HepG2 (cell line): ENCODE results near the gene SCGB1C1. TPM values are rescaled to one million over a fixed set of nuclear protein-coding genes. Genes with fewer than 3 reads are reported as not detected.

Experiments used
- ATM ChIP-seq: fragments of 450-650 bp; IDR thresholded peaks from 2 replicates; pipeline ENCODE4 v1.7.1; 2017; ENCODE audit warnings: mild to moderate bottlenecking, borderline replicate concordance
- CHCHD3 ChIP-seq: sonication (generic); formaldehyde crosslinking; IDR thresholded peaks from 2 replicates; pipeline ENCODE4 v1.8.0; 2022; ENCODE audit warnings: mild to moderate bottlenecking, missing genetic modification reagents, moderate library complexity
- CSRNP1 ChIP-seq: sonication (generic); formaldehyde crosslinking; IDR thresholded peaks from 2 replicates; pipeline ENCODE4 v1.8.1; 2023; ENCODE audit warnings: mild to moderate bottlenecking, missing genetic modification reagents
- DNMT3B ChIP-seq: conservative IDR thresholded peaks from 2 replicates; pipeline ENCODE4 v1.6.1; 2016; ENCODE audit warnings: missing biosample characterization, control low read depth
- E2F2 ChIP-seq: sonication (generic); formaldehyde crosslinking; IDR thresholded peaks from 2 replicates; pipeline ENCODE4 v1.4.0; 2020; ENCODE audit warnings: missing genetic modification reagents, borderline replicate concordance
- HIC2 ChIP-seq: sonication (generic); formaldehyde crosslinking; IDR thresholded peaks from 2 replicates; pipeline ENCODE4 v1.9.0; 2022; ENCODE audit warnings: low read depth, missing genetic modification reagents
- HIVEP1 ChIP-seq: sonication (generic); formaldehyde crosslinking; IDR thresholded peaks from 2 replicates; pipeline ENCODE4 v1.4.0; 2020; ENCODE audit warnings: mild to moderate bottlenecking, missing genetic modification reagents
- MAX ChIP-seq: IDR thresholded peaks from 2 replicates; pipeline ENCODE4 v1.6.1; 2012; ENCODE audit warnings: inconsistent platforms
- MEF2D ChIP-seq: sonication (generic); formaldehyde crosslinking; IDR thresholded peaks from 2 replicates; pipeline ENCODE4 v1.5.1; 2020; ENCODE audit warnings: mild to moderate bottlenecking, missing genetic modification reagents
- NFIC ChIP-seq: IDR thresholded peaks from 2 replicates; pipeline ENCODE4 v1.6.1; 2012; ENCODE audit warnings: mild to moderate bottlenecking, low read length, inconsistent platforms
- NKX3-1 ChIP-seq: sonication (generic); formaldehyde crosslinking; IDR thresholded peaks from 2 replicates; pipeline ENCODE4 v1.5.0; 2020; ENCODE audit warnings: missing genetic modification reagents
- PAXIP1 ChIP-seq: sonication (generic); formaldehyde crosslinking; conservative IDR thresholded peaks from 2 replicates; pipeline ENCODE4 v1.4.0; 2020; ENCODE audit warnings: mild to moderate bottlenecking, missing genetic modification reagents, moderate library complexity
- SRSF4 ChIP-seq: fragments of 200-400 bp; formaldehyde crosslinking; IDR thresholded peaks from one replicate; pipeline ENCODE4 v1.6.1; 2018; ENCODE audit warnings: mild to moderate bottlenecking, low read depth, low read length, moderate library complexity; ENCODE audit not compliant: poor library complexity, severe bottlenecking
- THRA ChIP-seq: sonication (generic); formaldehyde crosslinking; IDR thresholded peaks from 2 replicates; pipeline ENCODE4 v1.4.0; 2020; ENCODE audit warnings: missing genetic modification reagents, borderline replicate concordance
- ZNF253 ChIP-seq: sonication (generic); formaldehyde crosslinking; IDR thresholded peaks from 2 replicates; pipeline ENCODE4 v1.8.0; 2022; ENCODE audit warnings: mild to moderate bottlenecking, missing genetic modification reagents, borderline replicate concordance
- ZNF543 ChIP-seq: sonication (generic); formaldehyde crosslinking; IDR thresholded peaks from 2 replicates; pipeline ENCODE4 v1.4.0; 2020; ENCODE audit warnings: mild to moderate bottlenecking, missing genetic modification reagents
- ZNF768 ChIP-seq: sonication (generic); formaldehyde crosslinking; IDR thresholded peaks from 2 replicates; pipeline ENCODE4 v1.4.0; 2020; ENCODE audit warnings: missing genetic modification reagents
- ZNF790 ChIP-seq: sonication (generic); formaldehyde crosslinking; IDR thresholded peaks from 2 replicates; pipeline ENCODE4 v1.8.0; 2022; ENCODE audit warnings: missing genetic modification reagents, mild to moderate bottlenecking, borderline replicate concordance
- polyA plus RNA-seq, 8 experiments: library from polyadenylated mRNA; depleted of rRNA in 3 of 8; stranded (reverse) in 7 of 8; unstranded in 1 of 8; fragments of >200 nt; fragmentation: Illumina TruSeq in 4 of 8; extraction: Trizol in 4 of 8; gene quantifications; 2 replicates each; pipeline versions ENCODE4 v1.2.1 to v1.2.3, GENCODE V29; 2011 to 2016; ENCODE audit warnings: low read depth in 4 of 8, missing spikeins in 1 of 8, mixed read lengths in 1 of 8; ENCODE audit not compliant: insufficient read depth in 1 of 8
- total RNA-seq, 5 experiments: library from RNA; depleted of rRNA; stranded (reverse); fragments of >200 nt; fragmentation: Illumina TruSeq; extraction: Trizol; gene quantifications; 2 replicates each; pipeline ENCODE4 v1.2.3, GENCODE V29; 2016; ENCODE audit warnings: low read depth in 1 of 5

SCGB1C1 gene
- total and polyA plus RNA-seq, 2 of the 13 experiments (the other 11 are each of a cell fraction or from before 2014, with no cell fraction given) = not detected

GRCh38 chr11:235997-236773 lies 43.3 kb downstream of the SCGB1C1 start, which contains the start of gene SIRT3 (continued):
- TF ChIP-seq THRA (CRISPR knock-in tag) (peak; percentile 23; the same call in 1 of the 2 replicates), ZNF253 (CRISPR knock-in tag) (no peak), E2F2 (0 out of 2 replicates have a peak, but pooled peaks have one; percentile 57), ZNF790 (CRISPR knock-in tag) (0 out of 2 replicates have a peak, but pooled peaks have one; percentile 47), HIC2 (peak; percentile 43; the same call in 1 of the 2 replicates), ZNF543 (0 out of 2 replicates have a peak, but pooled peaks have one; percentile 21), CHCHD3 (0 out of 2 replicates have a peak, but pooled peaks have one; percentile 61), ZNF768 (CRISPR knock-in tag) (no peak; the same call in 1 of the 2 replicates), DNMT3B (CRISPR knock-in tag) (no peak), MEF2D (no peak), HIVEP1 (CRISPR knock-in tag) (no peak), NKX3-1 (CRISPR knock-in tag) (peak; percentile 65; the same call in 1 of the 2 replicates), CSRNP1 (CRISPR knock-in tag) (peak; percentile 76; the same call in 1 of the 2 replicates), ATM (no peak), MAX (peak; percentile 41), SRSF4 (no peak), NFIC (no peak), PAXIP1 (0 out of 2 replicates have a peak, but pooled peaks have one; percentile 39)
